Activated CD4-positive, alpha-beta memory T cell treated with anti-CD3 and anti-CD28 coated beads, Interleukin-2, amount 10 ng/mL, durations not matched to agents 7 days and 5 days (primary cell): ENCODE data around the gene HSPB7. TPM values are rescaled to one million over a fixed set of nuclear protein-coding genes. Genes with fewer than 3 reads are reported as not detected.
A peak's percentile ranks its signal among the peaks of the same experiment; 100 is the strongest.

Source experiments
- CTCF ChIA-PET: fragments of 350-600 bp; sonication (Branson Sonifier 250); formaldehyde crosslinking; loops from one replicate; lab custom pipeline; 2021; ENCODE audit warnings: antibody characterized with exemption, inconsistent platforms; lab: Charles Lee
- POLR2A ChIA-PET: fragments of 350-600 bp; sonication (Branson Sonifier 250); formaldehyde crosslinking; loops from one replicate; lab custom pipeline; 2021; ENCODE audit warnings: antibody characterized with exemption; lab: Charles Lee
- DNase-seq: peaks from one replicate; pipeline ENCODE4 v3.0.0-alpha.2; 2020
- H3K27ac Mint-ChIP-seq: one replicate; pipeline ENCODE4 v1.8.0; 2021; ENCODE audit warnings: mild to moderate bottlenecking, mixed read lengths
- H3K27me3 Mint-ChIP-seq: one replicate; pipeline ENCODE4 v1.8.0; 2021; ENCODE audit warnings: mixed read lengths
- H3K36me3 Mint-ChIP-seq: one replicate; pipeline ENCODE4 v1.8.0; 2021; ENCODE audit warnings: low read depth, mixed read lengths
- H3K4me1 Mint-ChIP-seq: one replicate; pipeline ENCODE4 v1.8.0; 2021; ENCODE audit warnings: mixed read lengths
- H3K4me3 Mint-ChIP-seq: one replicate; pipeline ENCODE4 v1.8.0; 2021; ENCODE audit warnings: mild to moderate bottlenecking, mixed read lengths
- H3K9me3 Mint-ChIP-seq: one replicate; pipeline ENCODE4 v1.8.0; 2021; ENCODE audit warnings: mixed read lengths
- total RNA-seq, 2 experiments: library from RNA; stranded (reverse); gene quantifications; one replicate each; pipeline ENCODE4 v1.2.3, GENCODE V29; 2021

Gene HSPB7
- total RNA-seq, 2 experiments from 2014 or later = not detected

DNA sequence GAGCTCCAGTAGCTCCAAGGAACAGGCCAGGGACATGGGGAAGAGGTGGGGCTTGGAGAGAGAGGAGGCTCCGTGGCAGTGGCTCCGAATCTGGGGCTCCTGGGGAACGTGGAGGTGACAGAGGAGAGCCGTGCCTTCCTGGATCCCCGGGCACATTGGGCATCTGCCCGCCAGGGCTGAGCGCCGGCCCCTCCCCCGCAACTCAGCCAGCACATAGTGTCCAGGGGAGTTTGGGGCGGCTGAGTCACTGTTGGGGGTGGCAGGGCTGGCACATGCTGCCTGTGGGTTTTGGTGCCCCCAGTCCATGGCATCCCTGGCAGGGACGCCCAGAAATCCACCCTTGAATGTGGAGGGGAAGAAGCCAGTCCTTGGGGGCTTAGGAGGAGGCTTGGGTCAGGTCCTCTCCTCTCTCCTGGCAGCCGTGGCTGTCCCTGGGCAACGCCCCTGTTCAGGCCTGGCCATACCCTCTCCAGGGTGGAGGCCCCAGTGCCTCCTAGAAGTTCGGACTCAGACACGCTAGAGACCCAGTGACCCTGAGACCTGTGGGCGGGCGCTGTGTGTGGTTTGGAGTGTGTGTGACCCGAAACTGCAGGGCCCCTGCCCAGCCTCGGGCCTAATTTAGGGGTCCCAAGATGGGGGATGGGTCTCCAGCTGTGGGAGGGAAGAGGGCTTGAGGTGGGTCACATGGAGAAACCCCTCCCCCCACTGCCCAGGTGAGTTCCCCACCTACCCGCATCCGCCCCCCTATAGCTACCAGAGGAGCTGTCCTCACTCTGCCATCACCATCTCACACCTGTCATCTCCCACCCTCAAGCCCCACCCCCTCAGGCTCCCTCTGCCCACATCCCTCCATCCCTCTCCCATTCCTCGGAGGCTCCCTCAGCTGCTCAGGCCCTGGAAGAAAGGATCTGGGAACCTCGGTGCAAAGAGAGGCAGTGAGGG, 1.6 kb downstream of the HSPB7 start:
- Mint-ChIP-seq H3K4me1 (peaks cover 5% of the 10 kb centered on the region), H3K4me3 (no peak overlapping the region), H3K9me3 (no peaks in the 10 kb centered on the region), H3K27ac (no peak overlapping the region), H3K36me3 (no peaks in the 10 kb centered on the region), H3K27me3 (peaks cover 15% of the 10 kb centered on the region)
- DNase-seq = no peak
- POLR2A ChIA-PET = no interaction called here
- CTCF ChIA-PET = no interaction called here

- H3K36me3 Mint-ChIP-seq = no peaks in the 10 kb centered on the region
- no peaks in the 10 kb centered on the region for H3K9me3 Mint-ChIP-seq
- H3K4me1 Mint-ChIP-seq = peaks cover 5% of the 10 kb centered on the region
- peaks cover 17% of the 10 kb centered on the region for H3K27me3 Mint-ChIP-seq
- CTCF ChIA-PET = no interaction called here
- no peak overlapping the region for H3K27ac Mint-ChIP-seq
- H3K4me3 Mint-ChIP-seq = no peak overlapping the region
- POLR2A ChIA-PET = no interaction called here
- no peak for DNase-seq
Measured at GRCh38 chr1:16015491-16015890, 2.4 kb downstream of the HSPB7 start.

GRCh38 chr1:16014509-16015482, 3.0 kb downstream of the HSPB7 start:
- H3K9me3 Mint-ChIP-seq = no peaks in the 10 kb centered on the region
- no peak overlapping the region for H3K4me3 Mint-ChIP-seq
- H3K36me3 Mint-ChIP-seq = no peaks in the 10 kb centered on the region
- H3K4me1 Mint-ChIP-seq = peaks cover 5% of the 10 kb centered on the region
- no peak overlapping the region for H3K27ac Mint-ChIP-seq
- no peak for DNase-seq
- ChIA-PET POLR2A (no interaction called here), CTCF (interaction anchor here (0.6 to 1.1 kb wide), 5 partner anchors 10 to 283 kb away, joined by 3 to 4 read pairs (median 3); no protein-coding TSS in a partner anchor)
- H3K27me3 Mint-ChIP-seq = peaks cover 17% of the 10 kb centered on the region

- Mint-ChIP-seq H3K27ac (no peak overlapping the region), H3K36me3 (no peaks in the 10 kb centered on the region), H3K9me3 (no peaks in the 10 kb centered on the region), H3K27me3 (peaks cover 19% of the 10 kb centered on the region), H3K4me3 (no peak overlapping the region), H3K4me1 (peaks cover 5% of the 10 kb centered on the region)
- DNase-seq = no peak
- ChIA-PET POLR2A (no interaction called here), CTCF (interaction anchor here (0.6 to 1.1 kb wide), 2 partner anchors 9 to 65 kb away, joined by 3 read pairs; no protein-coding TSS in a partner anchor)
Measured at GRCh38 chr1:16013908-16014258, 4.0 kb downstream of the HSPB7 start.

- DNase-seq = peak; percentile 34
- CTCF ChIA-PET = interaction anchor here (0.6 kb wide), 1 partner anchor 65 kb away, joined by 3 read pairs; no protein-coding TSS in a partner anchor
- peaks cover 19% of the 10 kb centered on the region for H3K27me3 Mint-ChIP-seq
- peaks cover 5% of the 10 kb centered on the region for H3K4me1 Mint-ChIP-seq
- no peaks in the 10 kb centered on the region for H3K36me3 Mint-ChIP-seq
- H3K9me3 Mint-ChIP-seq = no peaks in the 10 kb centered on the region
- POLR2A ChIA-PET = no interaction called here
- no peak overlapping the region for H3K4me3 Mint-ChIP-seq
- H3K27ac Mint-ChIP-seq = no peak overlapping the region
Measured at GRCh38 chr1:16013220-16013907, 4.5 kb downstream of the HSPB7 start.

DNA sequence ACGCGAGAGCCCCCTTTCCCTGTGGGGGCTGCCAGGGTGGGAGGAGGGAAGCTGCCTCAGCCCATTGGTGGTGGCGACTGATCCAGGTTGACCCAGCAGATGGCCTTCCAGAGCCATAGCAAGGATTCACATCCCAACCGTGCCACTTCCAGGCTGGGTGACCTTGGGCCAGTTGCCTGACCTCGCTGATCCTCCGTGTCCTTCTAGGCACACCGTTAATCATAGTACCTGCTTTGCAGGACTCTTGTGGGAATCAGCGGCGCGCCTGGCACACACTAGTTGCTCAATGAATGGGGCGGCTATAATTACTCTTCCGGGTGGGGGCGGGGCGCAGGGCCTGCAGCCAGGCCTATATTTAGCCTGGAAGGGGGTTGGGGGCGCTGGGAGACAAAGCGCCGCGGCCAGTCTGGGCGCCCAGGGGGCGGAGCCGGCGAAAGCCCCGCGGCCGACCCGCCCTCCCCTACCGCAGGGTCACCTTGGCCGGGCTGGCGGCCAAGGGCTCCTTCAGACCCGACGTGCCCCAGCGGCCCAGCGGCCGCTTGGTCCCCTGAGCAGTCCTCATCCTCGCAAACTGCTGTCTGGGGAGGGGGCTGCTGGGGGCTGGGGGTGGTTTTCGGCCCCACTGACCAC, 5.1 kb downstream of the HSPB7 start:
- no peak overlapping the region for H3K4me3 Mint-ChIP-seq
- no peaks in the 10 kb centered on the region for H3K36me3 Mint-ChIP-seq
- peak; percentile 39 for DNase-seq
- peaks cover 19% of the 10 kb centered on the region for H3K27me3 Mint-ChIP-seq
- H3K4me1 Mint-ChIP-seq = peaks cover 11% of the 10 kb centered on the region
- ChIA-PET POLR2A (no interaction called here), CTCF (interaction anchor here (1.6 kb wide), 1 partner anchor 29 kb away, joined by 3 read pairs; no protein-coding TSS in a partner anchor)
- H3K9me3 Mint-ChIP-seq = no peaks in the 10 kb centered on the region
- H3K27ac Mint-ChIP-seq = no peak overlapping the region

GRCh38 chr1:16011936-16012589, 5.8 kb downstream of the HSPB7 start:
- ChIA-PET CTCF (interaction anchor here (0.6 to 1.6 kb wide), 2 partner anchors 30 to 237 kb away, joined by 3 read pairs; no protein-coding TSS in a partner anchor), POLR2A (no interaction called here)
- H3K4me3 Mint-ChIP-seq = no peak overlapping the region
- no peak for DNase-seq
- H3K27ac Mint-ChIP-seq = no peak overlapping the region
- H3K36me3 Mint-ChIP-seq = no peaks in the 10 kb centered on the region
- no peaks in the 10 kb centered on the region for H3K9me3 Mint-ChIP-seq
- H3K27me3 Mint-ChIP-seq = peaks cover 19% of the 10 kb centered on the region
- H3K4me1 Mint-ChIP-seq = peaks cover 13% of the 10 kb centered on the region

DNA sequence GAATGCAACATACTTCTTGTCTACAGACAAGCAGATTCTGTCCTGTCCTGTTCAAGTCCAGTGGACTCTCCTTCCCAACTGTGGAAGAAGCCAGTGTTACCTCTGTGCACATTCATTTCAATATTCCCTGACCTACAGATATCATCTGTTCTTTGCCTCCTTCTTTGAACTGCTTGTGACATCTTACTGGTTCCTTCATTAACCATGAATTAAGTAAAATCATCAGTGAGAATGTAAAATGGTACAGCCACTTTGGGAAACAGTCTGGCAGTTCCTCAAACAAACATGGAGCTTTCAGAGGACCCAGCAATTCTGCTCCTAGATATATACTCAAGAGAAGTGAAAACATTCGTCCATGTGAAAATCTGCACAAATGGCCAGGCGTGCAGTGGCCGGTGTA, 7.0 kb downstream of the HSPB7 start:
- Mint-ChIP-seq H3K36me3 (no peaks in the 10 kb centered on the region), H3K27me3 (peaks cover 19% of the 10 kb centered on the region), H3K9me3 (no peaks in the 10 kb centered on the region), H3K27ac (no peak overlapping the region), H3K4me1 (peaks cover 13% of the 10 kb centered on the region), H3K4me3 (no peak overlapping the region)
- POLR2A ChIA-PET = no interaction called here
- CTCF ChIA-PET = interaction anchor here (0.5 to 1.7 kb wide), 9 partner anchors 31 to 234 kb away, joined by 3 to 9 read pairs (median 3); no protein-coding TSS in a partner anchor
- DNase-seq = no peak

GRCh38 chr1:16009678-16010077, 8.2 kb downstream of the HSPB7 start:
- Mint-ChIP-seq H3K4me3 (no peak overlapping the region), H3K4me1 (peaks cover 13% of the 10 kb centered on the region), H3K27me3 (peaks cover 18% of the 10 kb centered on the region), H3K36me3 (no peaks in the 10 kb centered on the region), H3K27ac (no peak overlapping the region), H3K9me3 (no peaks in the 10 kb centered on the region)
- ChIA-PET POLR2A (no interaction called here), CTCF (interaction anchor here (0.6 to 1.7 kb wide), 9 partner anchors 11 to 179 kb away, joined by 3 to 9 read pairs (median 3); partner anchors contain the start of gene ZBTB17)
- DNase-seq = no peak

GRCh38 chr1:16009030-16009460, 8.8 kb downstream of the HSPB7 start:
- POLR2A ChIA-PET = no interaction called here

GRCh38 chr1:16007671-16008341, 10.0 kb downstream of the HSPB7 start:
- Mint-ChIP-seq H3K27me3 (peaks cover 10% of the 10 kb centered on the region), H3K4me3 (no peak overlapping the region)
- POLR2A ChIA-PET = no interaction called here

More at GRCh38 chr1:16009030-16009460, 8.8 kb downstream of the HSPB7 start:
- Mint-ChIP-seq H3K36me3 (no peaks in the 10 kb centered on the region), H3K4me3 (no peak overlapping the region), H3K27me3 (peaks cover 13% of the 10 kb centered on the region), H3K27ac (no peak overlapping the region), H3K9me3 (no peaks in the 10 kb centered on the region), H3K4me1 (peaks cover 13% of the 10 kb centered on the region)
- CTCF ChIA-PET = interaction anchor here (0.6 to 1.7 kb wide), 8 partner anchors 12 to 180 kb away, joined by 3 to 9 read pairs (median 3); partner anchors contain the start of gene ZBTB17
- DNase-seq = peak; percentile 76

More at GRCh38 chr1:16007671-16008341, 10.0 kb downstream of the HSPB7 start:
- CTCF ChIA-PET = interaction anchor here (0.7 to 3.0 kb wide), 12 partner anchors 10 to 348 kb away, joined by 3 to 13 read pairs (median 4); partner anchors contain the start of gene ZBTB17
- DNase-seq = no peak
- Mint-ChIP-seq H3K27ac (no peak overlapping the region), H3K4me1 (peaks cover 13% of the 10 kb centered on the region), H3K36me3 (no peaks in the 10 kb centered on the region), H3K9me3 (no peaks in the 10 kb centered on the region)
